GM18519 (cell line): ENCODE data around the gene ADGRG4.
"Not testable (repeated sequence)": the region's sequence is repeated elsewhere in the genome, so short reads cannot be mapped to it uniquely, and the experiment has no call there.

ENCODE experiments used
- ATAC-seq: cut with Tn5 transposase; IDR thresholded peaks from one replicate; pipeline ENCODE4 v1.9.1; 2021; ENCODE audit warnings: mild to moderate bottlenecking, moderate library complexity; ENCODE audit not compliant: unreplicated experiment, low FRiP score

ADGRG4 gene

DNA sequence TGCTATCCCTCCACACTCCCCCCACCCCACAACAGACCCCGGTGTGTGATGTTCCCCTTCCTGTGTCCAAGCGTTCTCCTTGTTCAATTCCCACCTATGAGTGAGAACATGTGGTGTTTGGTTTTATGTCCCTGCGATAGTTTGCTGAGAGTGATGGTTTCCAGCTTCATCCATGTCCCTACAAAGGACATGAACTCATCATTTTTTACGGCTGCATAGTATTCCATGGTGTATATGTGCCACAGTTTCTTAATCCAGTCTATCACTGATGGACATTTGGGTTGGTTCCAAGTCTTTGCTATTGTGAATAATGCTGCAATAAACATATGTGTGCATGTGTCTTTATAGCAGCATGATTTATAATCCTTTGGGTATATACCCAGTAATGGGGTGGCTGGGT, at the start of gene ADGRG4:
Gene ADGRG4 (plus strand): TSS at position 243 of the 400 bp plus-strand sequence. CDS start 7,815 bp downstream, outside the sequence.
- ATAC-seq, result not testable (repeated sequence)

GRCh38 chrX:136251041-136251991, 49.4 kb upstream of the ADGRG4 start, which contains the start of gene MAP7D3:
MAP7D3 (minus strand) TSS chrX:136251400; CDS start chrX:136251358, 42 bp downstream.
- peak; percentile 77 for ATAC-seq

DNA sequence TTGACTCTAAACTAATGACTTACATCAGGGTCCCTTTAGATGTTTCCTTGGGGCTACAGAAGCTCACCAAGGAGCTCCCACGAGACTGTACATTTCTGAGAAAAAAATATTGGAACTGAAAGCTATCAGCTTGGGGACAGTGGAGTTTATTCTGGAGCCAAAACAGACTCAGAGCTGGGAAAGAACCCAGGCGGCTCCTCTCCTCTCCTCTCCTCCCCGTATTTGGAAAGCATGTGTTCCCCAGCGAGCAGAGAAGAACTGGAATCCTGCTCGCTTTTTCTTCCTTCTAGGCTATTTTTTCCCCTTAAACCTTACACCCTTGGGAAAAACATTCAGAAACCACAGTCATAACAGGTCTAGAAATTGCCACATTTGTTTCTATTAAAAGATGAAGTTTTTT, 45.2 kb upstream of the ADGRG4 start:
- no peak for ATAC-seq

DNA sequence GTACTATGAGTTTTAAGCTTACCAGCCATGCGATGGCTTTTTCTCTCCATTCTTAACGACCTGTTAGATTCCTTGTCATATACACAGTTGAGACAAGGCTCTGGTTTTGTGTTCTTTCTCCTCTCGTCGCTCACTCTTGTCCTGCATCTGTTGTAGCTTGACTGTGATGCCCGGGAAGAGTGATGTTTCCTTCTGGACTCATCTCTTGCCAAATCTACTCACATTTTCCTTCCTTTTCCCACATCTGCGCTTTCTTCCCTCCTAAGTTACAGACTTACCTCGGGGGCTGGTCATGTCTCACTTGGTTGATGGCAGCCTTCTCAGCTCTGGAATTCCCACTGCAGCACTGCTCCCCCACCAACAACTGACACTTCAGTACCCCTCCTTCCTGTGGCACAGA, 44.7 kb upstream of the ADGRG4 start:
- ATAC-seq, result no peak

DNA sequence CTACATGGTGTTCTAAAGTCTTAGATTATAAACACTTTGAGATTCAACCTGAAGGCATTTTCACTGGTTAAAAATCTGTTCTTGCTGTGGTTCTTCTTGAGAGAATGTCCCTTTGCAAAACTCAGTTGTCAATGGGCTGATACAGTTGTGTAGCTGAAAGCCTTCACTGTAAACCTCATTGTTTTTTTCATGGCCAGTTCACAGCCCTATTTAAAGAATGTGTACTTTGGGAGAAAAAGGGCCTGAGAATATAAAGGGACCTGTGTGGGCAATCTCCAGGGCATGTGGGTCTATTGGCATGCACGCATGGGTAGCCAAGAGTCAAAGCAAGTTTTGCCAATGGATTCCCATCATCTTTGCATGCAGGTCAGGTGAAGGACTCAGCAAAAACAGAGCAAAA, 41.8 kb upstream of the ADGRG4 start:
- no peak for ATAC-seq

DNA sequence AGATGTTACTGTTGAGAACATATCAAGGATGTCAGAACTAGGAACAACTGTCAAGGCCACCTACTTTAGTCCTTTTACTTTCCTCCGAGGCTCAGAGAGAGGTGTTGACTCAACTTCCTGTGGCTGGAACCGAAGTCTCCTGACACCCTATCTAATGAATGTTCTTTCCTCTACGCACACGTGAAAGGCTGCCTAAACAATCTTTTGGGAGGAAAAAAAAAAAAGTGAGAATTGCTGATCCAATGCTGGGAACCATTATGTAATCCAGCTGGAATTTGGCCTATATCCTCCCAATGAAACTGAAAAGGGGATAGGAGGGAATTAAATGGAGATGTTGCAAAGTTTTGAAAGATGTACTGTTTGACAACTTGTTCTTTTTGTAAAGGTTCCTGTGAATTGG, 41.2 kb upstream of the ADGRG4 start:
- no peak for ATAC-seq

DNA sequence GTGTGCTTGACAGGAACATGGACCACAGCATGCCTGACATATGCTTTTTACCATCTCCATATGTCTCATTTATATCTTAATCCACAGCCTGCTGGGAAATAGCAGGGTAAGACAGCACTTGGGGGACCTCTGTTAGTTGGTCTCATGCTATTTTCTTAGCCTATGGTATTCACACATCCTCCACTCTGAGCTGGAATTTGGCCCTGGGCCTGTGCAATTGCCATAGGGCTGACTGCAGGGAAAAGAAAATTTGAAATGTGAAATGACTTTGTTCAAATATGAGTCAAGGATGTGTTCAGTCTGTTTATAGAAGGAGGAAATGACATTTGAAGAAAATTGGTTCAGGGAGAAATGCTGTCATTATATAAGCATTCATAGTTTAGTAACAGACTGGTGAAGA, 40.0 kb upstream of the ADGRG4 start:
- ATAC-seq, result no peak

DNA sequence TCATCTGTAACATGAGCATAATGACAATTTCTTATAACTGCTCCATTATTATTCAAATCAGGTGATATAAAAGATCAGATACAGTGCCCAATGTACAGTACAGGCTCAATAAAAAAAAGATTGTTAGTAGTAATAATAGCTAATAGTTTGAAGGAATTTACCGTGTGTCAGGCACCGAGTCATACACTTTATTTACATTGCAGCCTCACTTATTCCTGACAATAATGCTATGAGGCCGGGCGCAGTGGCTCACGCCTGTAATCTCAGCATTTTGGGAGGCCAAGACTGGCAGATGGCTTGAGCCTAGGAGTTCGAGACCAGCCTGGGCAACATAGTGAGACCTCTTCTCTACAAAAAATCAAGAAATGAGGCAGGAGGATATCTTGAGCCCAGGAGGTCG, 39.4 kb upstream of the ADGRG4 start:
- ATAC-seq, result no peak

- ATAC-seq, result no peak
Observed at GRCh38 chrX:136262243-136262642, 38.5 kb upstream of the ADGRG4 start.

GRCh38 chrX:136262812-136263315, 37.9 kb upstream of the ADGRG4 start:
- no peak for ATAC-seq

DNA sequence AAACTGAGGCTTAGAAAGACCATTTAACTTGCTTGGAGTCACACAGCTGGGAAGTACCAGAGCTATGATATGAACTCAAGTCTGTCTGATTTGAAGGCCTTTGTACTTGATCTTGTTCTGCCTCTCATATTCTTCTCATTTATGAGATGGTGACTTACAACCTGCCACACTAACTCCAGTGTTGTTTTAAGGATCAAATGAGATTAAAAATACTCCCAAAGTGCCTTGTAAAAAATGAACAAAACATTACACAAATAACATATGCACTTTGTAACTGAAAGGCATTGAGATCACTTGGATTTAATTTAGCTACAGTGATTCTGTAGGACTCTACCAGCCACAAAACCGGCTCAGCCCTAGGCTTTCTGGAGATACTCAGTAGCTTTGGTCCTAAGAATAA, 33.9 kb upstream of the ADGRG4 start:
- no peak for ATAC-seq

DNA sequence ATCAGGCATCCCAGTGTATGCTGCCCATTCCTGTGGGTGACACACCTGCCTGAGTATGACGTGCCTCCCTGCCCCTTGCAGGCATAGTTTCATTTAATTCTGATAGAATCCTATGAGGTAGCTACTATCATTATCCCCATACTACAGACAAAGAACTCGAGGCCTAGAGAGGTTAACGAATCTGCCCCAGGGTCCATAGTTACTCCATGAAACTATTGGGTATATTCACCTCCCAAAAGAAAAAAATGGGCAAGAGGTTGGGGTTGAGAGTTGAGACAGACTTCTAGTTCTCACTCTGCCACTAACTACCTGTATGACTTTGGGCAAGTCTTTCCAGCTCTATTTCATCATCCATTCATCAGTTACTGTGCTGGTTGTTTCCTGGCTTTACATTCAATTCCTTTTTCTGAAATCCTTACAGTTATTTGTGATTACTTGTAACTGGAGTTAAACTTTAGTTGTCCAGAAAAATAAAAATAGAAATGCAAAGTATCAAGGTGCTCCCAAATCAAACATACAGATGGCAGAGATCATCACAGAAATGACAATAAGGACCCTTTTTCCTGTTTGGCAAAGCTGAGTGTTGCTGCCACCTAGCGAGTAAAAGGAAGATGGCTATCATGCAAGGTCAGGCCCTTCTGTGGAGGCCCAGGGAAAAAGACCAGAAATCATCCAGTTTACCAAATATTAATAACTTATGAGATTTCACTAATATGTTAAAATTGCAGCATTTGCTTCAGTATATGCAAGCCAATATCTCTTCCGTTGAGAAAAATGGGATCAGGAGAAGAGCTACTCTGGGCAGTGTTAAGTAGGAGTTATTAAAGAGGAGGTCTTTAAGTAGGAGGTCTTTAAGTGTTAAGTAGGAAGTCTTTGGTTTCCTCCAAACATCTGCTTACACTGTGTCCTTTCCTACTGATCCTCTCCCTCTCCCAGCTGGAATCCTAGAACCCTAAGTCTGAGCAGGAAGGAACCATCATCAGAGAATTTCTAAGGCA, 32.4 kb upstream of the ADGRG4 start:
- ATAC-seq, result peak; percentile 76

DNA sequence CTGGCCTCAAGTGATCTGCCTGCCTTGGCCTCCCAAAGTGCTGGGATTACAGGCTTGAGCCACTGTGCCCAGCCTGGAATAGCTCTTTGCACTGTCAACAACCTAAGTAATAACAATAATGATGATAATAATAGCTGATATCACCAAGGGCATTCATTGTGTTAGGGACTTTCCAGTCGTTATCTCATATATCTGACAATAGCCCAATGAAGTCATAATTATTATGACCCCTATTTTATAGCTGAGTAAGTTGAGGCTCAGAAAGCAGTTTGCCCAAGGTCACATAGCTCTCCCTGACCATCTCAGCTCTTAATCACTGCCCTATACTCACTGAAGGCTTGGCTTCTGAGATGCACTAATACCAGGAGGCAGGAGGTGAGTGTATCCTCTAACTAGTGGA, 30.8 kb upstream of the ADGRG4 start:
- no peak for ATAC-seq

DNA sequence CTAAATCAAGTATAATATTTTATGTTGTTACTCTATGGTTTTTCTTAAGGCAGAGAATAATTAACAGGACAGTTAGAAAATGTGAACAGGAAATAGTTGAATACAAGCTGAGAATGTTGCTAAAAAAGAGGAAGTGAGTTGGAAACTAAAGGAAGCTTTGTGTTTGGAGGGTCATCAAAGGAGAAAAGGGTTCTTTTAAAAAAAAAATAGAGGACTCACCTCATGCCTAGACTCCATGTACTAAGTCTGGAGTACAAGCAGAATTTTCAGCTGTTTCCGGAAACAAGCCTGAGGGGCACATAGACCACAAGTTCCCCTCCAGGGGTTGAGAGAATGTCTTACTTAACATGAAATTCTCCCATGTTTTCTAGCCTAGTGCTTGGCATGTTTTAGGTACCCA, 29.5 kb upstream of the ADGRG4 start:
- ATAC-seq, result no peak

DNA sequence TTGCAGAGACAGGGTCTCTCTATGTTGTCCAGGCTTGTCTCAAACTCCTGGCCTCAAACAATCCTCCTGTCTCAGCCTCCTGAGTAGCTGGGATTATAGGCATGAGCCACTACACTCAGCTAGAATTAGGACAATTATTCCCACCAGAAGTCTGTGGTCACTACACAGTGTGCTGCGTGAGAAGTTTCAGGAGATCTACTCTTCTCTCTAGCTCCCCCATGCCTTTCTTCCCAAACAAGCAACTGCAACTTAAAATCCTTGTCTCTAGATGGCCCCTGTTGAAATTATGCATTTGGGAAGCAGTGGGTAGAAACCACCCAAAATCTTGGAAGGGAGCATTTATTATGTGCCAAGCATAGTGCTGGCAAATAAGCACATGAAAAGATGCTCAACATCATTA, 28.4 kb upstream of the ADGRG4 start:
- no peak for ATAC-seq

DNA sequence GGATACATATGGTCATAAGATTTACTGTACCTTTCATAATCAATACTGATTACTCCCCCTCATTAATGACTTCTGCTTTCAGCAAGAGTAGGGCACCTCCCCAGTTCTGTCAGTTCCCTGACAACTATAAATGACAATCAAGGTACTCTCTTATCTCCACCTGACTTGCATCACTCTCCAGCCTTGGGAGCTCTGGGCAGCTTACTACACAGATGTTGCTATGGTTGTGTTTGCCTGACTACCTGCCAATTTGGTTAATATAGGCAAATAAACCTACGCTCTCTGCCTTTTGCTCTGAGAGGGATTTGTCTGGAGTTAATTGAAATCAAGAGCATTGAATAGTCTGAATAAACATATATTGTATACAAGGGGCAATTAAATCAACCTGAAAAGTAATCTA, 26.8 kb upstream of the ADGRG4 start:
- ATAC-seq, result no peak

DNA sequence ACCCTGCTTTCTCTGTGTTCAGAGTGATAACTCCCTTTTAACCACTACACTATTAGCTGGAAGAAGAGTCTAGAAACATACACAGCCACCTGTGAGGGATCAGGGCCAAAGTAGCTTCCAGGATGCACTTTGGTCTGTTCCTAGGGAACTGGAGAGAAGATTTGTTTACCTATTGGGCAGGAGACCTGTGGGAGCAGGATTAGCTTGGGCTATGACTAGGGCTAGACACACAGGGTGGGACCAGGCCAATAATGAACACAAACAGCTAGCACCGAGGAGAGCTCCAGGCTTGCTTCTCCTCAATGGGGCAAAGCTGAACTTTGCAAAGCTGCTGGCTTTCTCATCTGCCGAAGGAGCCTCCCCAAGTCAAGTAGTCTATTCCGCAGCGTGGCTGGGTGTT, 25.2 kb upstream of the ADGRG4 start:
- no peak for ATAC-seq

DNA sequence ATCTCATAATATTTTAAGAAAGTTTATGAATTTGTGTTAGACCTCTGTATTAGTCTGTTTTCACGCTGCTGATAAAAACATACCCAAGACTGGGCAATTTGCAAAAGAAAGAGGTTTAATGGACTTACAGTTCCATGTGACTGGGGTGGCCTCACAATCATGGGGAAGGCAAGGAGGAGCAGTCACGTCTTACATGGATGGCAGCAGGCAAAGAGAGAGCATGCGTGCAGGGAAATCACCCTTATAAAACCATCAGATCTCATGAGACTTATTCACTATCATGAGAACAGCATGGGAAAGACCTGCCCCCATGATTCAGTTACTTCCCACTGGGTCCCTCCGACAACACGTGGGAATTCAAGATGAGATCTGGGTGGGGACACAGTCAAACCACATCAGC, 14.4 kb upstream of the ADGRG4 start:
- not testable (repeated sequence) for ATAC-seq

DNA sequence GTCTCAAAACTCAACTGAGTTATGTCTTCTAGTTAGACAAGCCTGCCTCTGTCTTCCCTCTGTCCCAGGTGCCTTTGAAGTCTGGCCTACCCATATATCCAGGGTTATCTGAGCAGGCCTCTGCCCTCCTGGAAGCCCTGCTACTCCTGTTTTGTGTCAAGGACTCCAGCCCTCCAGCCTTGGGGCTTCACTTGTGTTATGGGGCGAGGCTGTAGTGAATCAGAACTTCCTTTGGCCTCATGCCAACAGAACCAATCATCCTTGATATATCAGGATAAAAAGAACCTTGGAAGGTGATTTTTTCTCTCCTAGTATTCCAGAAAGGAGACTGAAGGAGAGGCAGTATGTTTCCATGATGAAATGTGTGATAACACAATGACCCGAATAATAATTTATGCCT, 8.9 kb upstream of the ADGRG4 start:
- ATAC-seq, result no peak

DNA sequence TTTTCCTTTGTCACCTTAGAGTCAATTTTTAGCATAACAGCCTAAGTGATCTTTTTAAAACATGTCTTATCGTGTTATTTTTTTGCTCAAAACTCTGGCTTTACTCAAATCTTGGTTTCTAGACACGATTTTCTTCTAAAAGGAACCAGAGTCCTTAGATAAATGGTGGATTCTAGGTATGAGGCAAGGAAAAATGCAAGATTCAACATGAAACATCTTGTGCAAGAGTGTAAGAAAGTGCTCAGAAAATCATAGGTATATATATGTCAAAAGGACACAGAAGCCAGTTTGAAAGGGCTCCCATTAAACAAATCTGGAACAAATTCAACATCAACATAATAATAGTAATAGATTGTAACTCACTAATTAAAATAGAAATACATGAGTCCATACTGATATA, 8.1 kb upstream of the ADGRG4 start:
- no peak for ATAC-seq

DNA sequence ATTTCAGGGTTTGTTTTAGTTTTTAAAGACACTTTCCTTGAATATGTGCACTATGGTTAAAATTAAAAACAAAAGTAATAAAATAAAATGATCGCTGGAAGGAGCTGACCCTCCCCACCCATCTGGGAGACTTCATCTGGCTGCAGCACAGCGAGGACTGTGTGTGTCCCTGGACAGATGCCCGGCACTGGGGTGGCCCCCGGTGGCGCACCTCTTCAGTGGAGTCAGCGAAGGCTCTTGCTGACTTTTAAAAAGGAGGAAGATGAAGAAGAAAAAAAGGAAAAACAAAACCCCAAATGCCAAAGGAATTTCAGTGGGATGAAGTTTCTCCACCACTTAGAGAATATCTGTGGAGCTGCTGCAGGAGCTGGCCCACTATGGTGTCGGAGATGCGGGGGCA, 5.4 kb upstream of the ADGRG4 start:
- no peak for ATAC-seq
